CD8-positive, alpha-beta memory T cell (primary cell): ENCODE measurements around the gene NLK. TPM values are rescaled to one million over a fixed set of nuclear protein-coding genes. Genes with fewer than 3 reads are reported as not detected.

ENCODE experiments used
- CTCF ChIA-PET: fragments of 350-600 bp; sonication (Branson Sonifier 250); formaldehyde crosslinking; loops from one replicate; lab custom pipeline; 2021; ENCODE audit warnings: antibody characterized with exemption; lab: Charles Lee
- POLR2A ChIA-PET: fragments of 350-600 bp; sonication (Branson Sonifier 250); formaldehyde crosslinking; loops from one replicate; lab custom pipeline; 2021; ENCODE audit warnings: antibody characterized with exemption; lab: Charles Lee
- DNase-seq, 5 donors: peaks; one replicate each; pipeline versions ENCODE4 v3.0.0 to v3.0.0-alpha.2; 2020 to 2022; ENCODE audit warnings: mixed read lengths in 1 of 5
- H3K27ac ChIP-seq: one replicate; pipeline ENCODE4 v1.7.0; 2013; ENCODE audit warnings: low read depth, mild to moderate bottlenecking, low read length, moderate library complexity
- H3K27me3 ChIP-seq: 2 replicates; pipeline ENCODE4 v1.7.0; 2013; ENCODE audit warnings: low read length, mild to moderate bottlenecking; ENCODE audit not compliant: insufficient read depth, poor library complexity, severe bottlenecking
- H3K36me3 ChIP-seq: 2 replicates; pipeline ENCODE4 v1.7.0; 2013; ENCODE audit warnings: mild to moderate bottlenecking, low read length, moderate library complexity; ENCODE audit not compliant: insufficient read depth
- H3K4me1 ChIP-seq: 2 replicates; pipeline ENCODE4 v1.7.0; 2013; ENCODE audit warnings: mild to moderate bottlenecking, low read length, moderate library complexity; ENCODE audit not compliant: insufficient read depth
- H3K4me3 ChIP-seq: 2 replicates; pipeline ENCODE4 v1.7.0; 2013; ENCODE audit warnings: mild to moderate bottlenecking, low read length
- H3K9me3 ChIP-seq: 2 replicates; pipeline ENCODE4 v1.7.0; 2013; ENCODE audit warnings: mild to moderate bottlenecking, low read length
- H3K27ac Mint-ChIP-seq, 8 donors: one replicate each; pipeline ENCODE4 v1.8.0; 2020 to 2021; ENCODE audit warnings: mixed read lengths in 8 of 8, mild to moderate bottlenecking in 6 of 8, inconsistent platforms in 3 of 8, moderate library complexity in 3 of 8
- H3K27me3 Mint-ChIP-seq, 2 donors: one replicate each; pipeline ENCODE4 v1.8.0; 2020 to 2021; ENCODE audit warnings: mixed read lengths in 2 of 2, mild to moderate bottlenecking in 1 of 2, moderate library complexity in 1 of 2
- H3K36me3 Mint-ChIP-seq, 3 donors: one replicate each; pipeline ENCODE4 v1.8.0; 2020 to 2021; ENCODE audit warnings: mixed read lengths in 3 of 3, inconsistent platforms in 1 of 3, mild to moderate bottlenecking in 1 of 3
- H3K4me1 Mint-ChIP-seq, 3 donors: one replicate each; pipeline ENCODE4 v1.8.0; 2020 to 2021; ENCODE audit warnings: mixed read lengths in 3 of 3, inconsistent platforms in 1 of 3, mild to moderate bottlenecking in 1 of 3
- H3K4me3 Mint-ChIP-seq, 7 donors: one replicate each; pipeline ENCODE4 v1.8.0; 2020 to 2021; ENCODE audit warnings: mixed read lengths in 7 of 7, mild to moderate bottlenecking in 6 of 7, moderate library complexity in 4 of 7, inconsistent platforms in 2 of 7
- H3K9me3 Mint-ChIP-seq, 5 donors: one replicate each; pipeline ENCODE4 v1.8.0; 2020 to 2022; ENCODE audit warnings: mixed read lengths in 5 of 5, mild to moderate bottlenecking in 3 of 5, moderate library complexity in 2 of 5, inconsistent platforms in 1 of 5
- polyA plus RNA-seq: library from polyadenylated mRNA; unstranded; fragments of 300-500 nt; fragmentation: Illumina TruSeq; gene quantifications from one replicate; pipeline ENCODE4 v1.2.3, GENCODE V29; 2021
- total RNA-seq, 2 experiments: library from RNA; stranded (reverse); gene quantifications; one replicate each; pipeline ENCODE4 v1.2.3, GENCODE V29; 2021

Gene NLK
- total and polyA plus RNA-seq, 3 experiments from 2014 or later, result 1.7 to 12.8 (median 12.0) TPM

- H3K27ac ChIP-seq, result no peak overlapping the region
- H3K4me3 Mint-ChIP-seq, result no peak overlapping the region
- ChIA-PET POLR2A (no interaction called here), CTCF (no interaction called here)
- no peaks in the 10 kb centered on the region for H3K36me3 ChIP-seq
- peaks cover 41 to 69% (median 67%) of the 10 kb centered on the region in 3 donors for H3K4me1 Mint-ChIP-seq
- H3K4me3 ChIP-seq, result no peak overlapping the region
- H3K4me1 ChIP-seq, result peaks cover 19% of the 10 kb centered on the region
- H3K27me3 ChIP-seq, result no peaks in the 10 kb centered on the region
- H3K9me3 ChIP-seq, result no peaks in the 10 kb centered on the region
- no peaks in the 10 kb centered on the region for H3K27me3 Mint-ChIP-seq
- peaks cover 3 to 7% (median 5%) of the 10 kb centered on the region in 3 donors for H3K36me3 Mint-ChIP-seq
- no peaks in the 10 kb centered on the region for H3K9me3 Mint-ChIP-seq
- no peak for DNase-seq
- H3K27ac Mint-ChIP-seq, result no peak overlapping the region
These were observed 36.1 kb downstream of the NLK start for GRCh38 chr17:28078341-28079229.

- Histone ChIP-seq H3K27ac (no peak overlapping the region), H3K4me1 (peaks cover 12% of the 10 kb centered on the region), H3K27me3 (no peaks in the 10 kb centered on the region), H3K9me3 (no peaks in the 10 kb centered on the region), H3K36me3 (no peaks in the 10 kb centered on the region), H3K4me3 (no peak overlapping the region)
- peaks cover 28 to 62% (median 59%) of the 10 kb centered on the region in 3 donors for H3K4me1 Mint-ChIP-seq
- H3K36me3 Mint-ChIP-seq, result peaks cover 3 to 14% (median 13%) of the 10 kb centered on the region in 3 donors
- no peaks in the 10 kb centered on the region for H3K27me3 Mint-ChIP-seq
- H3K4me3 Mint-ChIP-seq, result no peak overlapping the region
- H3K9me3 Mint-ChIP-seq, result no peaks in the 10 kb centered on the region
- no peak for DNase-seq
- POLR2A ChIA-PET, result no interaction called here
- CTCF ChIA-PET, result no interaction called here
- no peak overlapping the region for H3K27ac Mint-ChIP-seq
These were observed 39.0 kb downstream of the NLK start for GRCh38 chr17:28081467-28081866.

- no peak overlapping the region for H3K27ac ChIP-seq
- Mint-ChIP-seq H3K4me3 (no peak overlapping the region), H3K36me3 (peaks cover 2 to 16% (median 13%) of the 10 kb centered on the region in 3 donors), H3K27me3 (no peaks in the 10 kb centered on the region), H3K4me1 (peaks cover 32 to 65% (median 60%) of the 10 kb centered on the region in 3 donors), H3K9me3 (peaks cover 0 to 6% (median 0%) of the 10 kb centered on the region in 5 donors), H3K27ac (peak overlapping the region in 1 of 8 donors; percentile 33)
- no peaks in the 10 kb centered on the region for H3K36me3 ChIP-seq
- ChIA-PET CTCF (no interaction called here), POLR2A (no interaction called here)
- H3K9me3 ChIP-seq, result no peaks in the 10 kb centered on the region
- H3K27me3 ChIP-seq, result no peaks in the 10 kb centered on the region
- peaks cover 9% of the 10 kb centered on the region for H3K4me1 ChIP-seq
- H3K4me3 ChIP-seq, result no peak overlapping the region
- no peak for DNase-seq
These were observed 43.3 kb downstream of the NLK start for GRCh38 chr17:28085766-28086165.

DNA sequence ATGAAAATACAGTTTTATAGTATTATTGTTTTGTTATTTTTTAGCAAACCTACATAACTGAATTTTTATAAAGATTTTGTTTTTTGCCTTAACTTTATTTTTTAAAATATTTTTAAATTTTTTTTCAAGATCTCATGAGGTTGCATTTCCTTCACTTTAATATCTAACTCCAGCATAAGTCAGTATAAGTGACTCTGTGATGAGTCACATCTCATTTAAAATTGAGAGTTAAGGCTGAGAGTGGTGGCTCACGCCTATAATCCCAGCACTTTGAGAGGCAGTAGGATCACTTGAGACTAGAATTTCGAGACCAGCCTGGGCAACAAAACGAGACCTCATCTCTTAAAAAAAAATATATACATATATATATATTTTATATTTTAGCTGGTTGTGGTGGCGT lies 44.0 kb downstream of the NLK start:
- Histone ChIP-seq H3K27me3 (no peaks in the 10 kb centered on the region), H3K27ac (no peak overlapping the region), H3K9me3 (no peaks in the 10 kb centered on the region), H3K4me1 (peaks cover 9% of the 10 kb centered on the region), H3K4me3 (no peak overlapping the region), H3K36me3 (no peaks in the 10 kb centered on the region)
- ChIA-PET CTCF (no interaction called here), POLR2A (interaction anchor here (0.6 kb wide), 1 partner anchor 57 kb away, joined by 3 read pairs; no protein-coding TSS in a partner anchor)
- DNase-seq, result no peak
- no peaks in the 10 kb centered on the region for H3K27me3 Mint-ChIP-seq
- no peak overlapping the region for H3K27ac Mint-ChIP-seq
- H3K9me3 Mint-ChIP-seq, result peaks cover 0 to 6% (median 0%) of the 10 kb centered on the region in 5 donors
- no peak overlapping the region for H3K4me3 Mint-ChIP-seq
- H3K36me3 Mint-ChIP-seq, result peaks cover 2 to 17% (median 13%) of the 10 kb centered on the region in 3 donors
- H3K4me1 Mint-ChIP-seq, result peaks cover 34 to 65% (median 60%) of the 10 kb centered on the region in 3 donors

GRCh38 chr17:28087743-28088142 lies 45.3 kb downstream of the NLK start:
- Histone ChIP-seq H3K36me3 (no peaks in the 10 kb centered on the region), H3K4me3 (no peak overlapping the region), H3K9me3 (no peaks in the 10 kb centered on the region), H3K4me1 (peaks cover 9% of the 10 kb centered on the region), H3K27me3 (no peaks in the 10 kb centered on the region), H3K27ac (no peak overlapping the region)
- ChIA-PET CTCF (no interaction called here), POLR2A (no interaction called here)
- peak overlapping the region in 1 of 8 donors; percentile 58 for H3K27ac Mint-ChIP-seq
- DNase-seq, result no peak
- peaks cover 1 to 17% (median 13%) of the 10 kb centered on the region in 3 donors for H3K36me3 Mint-ChIP-seq
- H3K9me3 Mint-ChIP-seq, result peaks cover 0 to 6% (median 0%) of the 10 kb centered on the region in 5 donors
- H3K27me3 Mint-ChIP-seq, result no peaks in the 10 kb centered on the region
- H3K4me3 Mint-ChIP-seq, result no peak overlapping the region
- H3K4me1 Mint-ChIP-seq, result peaks cover 30 to 56% (median 49%) of the 10 kb centered on the region in 3 donors

- H3K4me1 Mint-ChIP-seq, result peaks cover 26 to 49% (median 35%) of the 10 kb centered on the region in 3 donors
- POLR2A ChIA-PET, result no interaction called here
- Histone ChIP-seq H3K4me1 (no peaks in the 10 kb centered on the region), H3K4me3 (no peak overlapping the region), H3K27me3 (no peaks in the 10 kb centered on the region), H3K36me3 (no peaks in the 10 kb centered on the region), H3K27ac (no peak overlapping the region), H3K9me3 (no peaks in the 10 kb centered on the region)
- CTCF ChIA-PET, result no interaction called here
- DNase-seq, result no peak
- H3K27ac Mint-ChIP-seq, result no peak overlapping the region
- H3K27me3 Mint-ChIP-seq, result no peaks in the 10 kb centered on the region
- peaks cover 1 to 10% (median 7%) of the 10 kb centered on the region in 3 donors for H3K36me3 Mint-ChIP-seq
- peaks cover 0 to 6% (median 0%) of the 10 kb centered on the region in 5 donors for H3K9me3 Mint-ChIP-seq
- H3K4me3 Mint-ChIP-seq, result no peak overlapping the region
These were observed 48.1 kb downstream of the NLK start for GRCh38 chr17:28090551-28090950.

DNA sequence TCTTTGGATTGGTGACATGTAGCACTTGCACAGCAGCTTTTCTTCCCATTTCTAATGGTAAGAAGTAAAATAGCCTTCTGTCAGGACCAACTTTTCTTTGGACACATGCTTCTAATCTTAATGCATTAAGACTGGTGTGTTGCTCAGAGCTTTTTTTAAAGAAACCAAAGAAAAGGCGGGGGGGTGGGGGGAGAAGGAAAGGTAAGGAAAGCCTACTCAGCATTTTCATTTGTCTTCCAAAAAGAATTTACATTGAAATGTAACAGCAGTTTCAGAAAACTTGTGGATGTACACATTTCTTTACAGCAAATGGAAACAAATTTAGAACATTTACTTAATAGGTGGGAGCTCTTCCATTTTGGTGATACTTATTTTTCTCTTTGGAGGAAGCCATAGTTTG lies 49.6 kb downstream of the NLK start:
- H3K4me1 ChIP-seq, result no peaks in the 10 kb centered on the region
- ChIA-PET CTCF (no interaction called here), POLR2A (no interaction called here)
- no peaks in the 10 kb centered on the region for H3K9me3 ChIP-seq
- Mint-ChIP-seq H3K4me1 (peaks cover 24 to 50% (median 36%) of the 10 kb centered on the region in 3 donors), H3K36me3 (peaks cover 1 to 10% (median 5%) of the 10 kb centered on the region in 3 donors), H3K27me3 (no peaks in the 10 kb centered on the region), H3K4me3 (no peak overlapping the region), H3K9me3 (peaks cover 0 to 6% (median 0%) of the 10 kb centered on the region in 5 donors), H3K27ac (no peak overlapping the region)
- no peak overlapping the region for H3K27ac ChIP-seq
- no peaks in the 10 kb centered on the region for H3K36me3 ChIP-seq
- H3K27me3 ChIP-seq, result no peaks in the 10 kb centered on the region
- no peak for DNase-seq
- no peak overlapping the region for H3K4me3 ChIP-seq
